Measurements from ENCODE around the gene ASTN2.

GRCh38 chr9:117188394-117188793, 226.5 kb downstream of the ASTN2 start:
- TF ChIP-seq CTCF (IDR thresholded peaks at IDR 0.05; ENCODE audit: insufficient read depth, low read depth, low read length) = no peak
- TF ChIP-seq EZH2 (IDR thresholded peaks at IDR 0.05; ENCODE audit: insufficient read depth, low read length) = no peak
